HG03066 (cell line): ENCODE results near the gene HOXA7.

Experiments used
- ATAC-seq: cut with Tn5 transposase; IDR thresholded peaks from one replicate; pipeline ENCODE4 v1.9.1; 2021; ENCODE audit warnings: low read depth; ENCODE audit not compliant: unreplicated experiment

Gene HOXA7

DNA sequence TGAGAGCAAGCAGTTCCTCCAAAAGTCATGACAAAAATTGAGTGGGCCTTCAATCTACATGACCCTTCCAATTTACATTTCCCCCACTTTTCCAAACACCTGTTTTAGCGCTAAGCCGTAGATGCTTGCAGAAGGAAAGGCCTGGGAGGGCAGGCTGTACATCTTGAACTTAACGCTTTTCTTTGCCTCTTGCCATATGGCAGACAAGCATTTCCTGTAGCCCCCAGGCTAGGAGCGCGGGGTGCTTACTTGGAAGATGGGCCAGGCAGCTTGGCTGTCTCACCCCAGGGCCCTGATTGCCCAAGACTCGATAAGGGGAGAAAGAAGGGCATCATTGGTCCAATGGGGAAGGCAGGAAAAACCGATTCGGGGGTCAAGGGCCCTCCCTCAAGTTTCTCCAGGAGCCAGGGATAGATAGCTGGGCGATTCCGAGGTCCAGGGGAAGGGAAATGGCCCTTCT is 15.9 kb upstream of the HOXA7 start:
- ATAC-seq = no peak

DNA sequence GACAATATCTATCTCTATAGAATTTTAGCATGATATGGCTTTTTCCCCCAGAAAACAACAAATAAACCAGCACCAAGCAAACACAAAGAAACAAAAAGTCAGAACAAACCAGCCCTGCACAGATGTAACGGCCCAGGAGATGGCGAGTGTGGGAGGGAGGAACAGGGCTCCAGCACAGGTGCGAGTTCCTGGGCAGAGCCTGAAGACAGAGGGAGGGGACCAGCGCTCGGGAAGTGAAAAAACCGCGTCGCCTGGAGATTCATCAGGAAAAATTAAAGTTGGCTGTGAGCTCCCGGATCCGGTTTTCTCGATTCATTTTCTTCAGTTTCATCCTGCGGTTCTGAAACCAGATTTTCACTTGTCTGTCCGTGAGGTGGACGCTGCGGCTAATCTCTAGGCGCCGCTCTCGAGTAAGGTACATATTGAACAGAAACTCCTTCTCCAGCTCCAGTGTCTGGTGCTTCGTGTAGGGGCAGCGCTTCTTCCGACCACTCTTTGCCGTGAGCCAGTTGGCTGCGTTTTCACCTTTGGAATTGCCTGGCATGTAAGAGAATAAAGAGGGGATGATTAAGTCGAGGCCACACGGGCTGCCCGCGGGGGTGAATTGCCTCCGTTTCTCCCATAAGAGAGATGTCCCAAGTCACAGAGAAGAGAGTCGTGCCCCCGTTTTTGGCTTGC is 15.3 kb upstream of the HOXA7 start:
- no peak for ATAC-seq

DNA sequence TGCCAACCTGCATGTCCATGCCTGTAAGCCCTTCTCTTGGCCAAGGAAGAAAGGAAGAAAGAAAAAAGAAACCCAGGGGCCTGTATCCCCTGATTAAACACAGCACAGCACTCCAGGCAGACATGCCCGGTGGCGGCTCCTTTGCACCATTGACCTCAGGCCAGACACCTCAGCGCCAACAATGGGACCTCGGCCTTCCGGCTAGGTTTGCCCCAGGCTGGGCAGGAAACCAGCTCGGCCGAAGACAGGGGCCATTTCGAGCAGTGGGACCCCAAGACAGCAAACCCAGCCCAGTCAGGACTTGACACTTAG is 14.8 kb upstream of the HOXA7 start:
- ATAC-seq = no peak

- no peak for ATAC-seq
Observed at GRCh38 chr7:27170426-27171324, 14.2 kb upstream of the HOXA7 start.

DNA sequence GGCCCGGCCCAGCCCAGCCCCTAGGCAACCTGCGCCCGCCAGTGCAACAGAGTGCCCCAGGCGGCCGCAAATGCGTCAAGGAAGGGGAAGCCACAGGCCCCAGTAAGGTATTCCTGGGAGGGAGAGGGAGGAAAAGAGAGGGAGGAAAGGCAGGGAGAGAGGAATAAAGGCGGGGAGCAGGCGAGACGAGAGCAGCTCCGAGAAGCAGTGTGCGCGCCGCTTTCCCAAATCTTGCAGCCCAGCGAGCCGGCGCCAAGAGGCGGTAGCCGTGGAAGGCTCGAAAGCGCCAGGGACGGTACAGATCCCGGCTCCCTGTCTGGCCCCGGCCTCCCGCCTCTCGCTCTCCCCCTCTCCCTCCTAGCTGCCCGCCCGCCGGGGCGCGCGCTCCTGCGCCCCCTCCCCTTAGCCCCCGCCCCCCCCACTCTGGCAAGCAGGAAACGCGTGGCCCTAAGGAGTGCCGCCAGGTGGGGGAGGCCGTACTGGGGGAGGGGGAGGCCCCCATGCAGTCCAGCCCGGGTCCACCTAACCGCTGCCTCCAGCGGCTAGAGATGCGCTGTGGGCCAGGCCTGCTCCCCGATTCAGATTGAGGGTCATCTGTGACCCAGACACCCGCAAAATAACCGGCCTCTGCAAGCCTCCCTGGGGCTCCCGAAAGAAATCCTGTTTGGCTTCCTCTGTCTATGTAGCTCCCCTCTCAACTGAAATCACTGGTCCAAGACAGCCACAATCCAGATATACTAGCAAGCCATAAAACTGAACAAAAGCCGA is 13.4 kb upstream of the HOXA7 start:
- no peak for ATAC-seq

- ATAC-seq = no peak
Observed at GRCh38 chr7:27168265-27168947, 11.9 kb upstream of the HOXA7 start.

- no peak for ATAC-seq
Observed at GRCh38 chr7:27167916-27168264, 11.4 kb upstream of the HOXA7 start.

DNA sequence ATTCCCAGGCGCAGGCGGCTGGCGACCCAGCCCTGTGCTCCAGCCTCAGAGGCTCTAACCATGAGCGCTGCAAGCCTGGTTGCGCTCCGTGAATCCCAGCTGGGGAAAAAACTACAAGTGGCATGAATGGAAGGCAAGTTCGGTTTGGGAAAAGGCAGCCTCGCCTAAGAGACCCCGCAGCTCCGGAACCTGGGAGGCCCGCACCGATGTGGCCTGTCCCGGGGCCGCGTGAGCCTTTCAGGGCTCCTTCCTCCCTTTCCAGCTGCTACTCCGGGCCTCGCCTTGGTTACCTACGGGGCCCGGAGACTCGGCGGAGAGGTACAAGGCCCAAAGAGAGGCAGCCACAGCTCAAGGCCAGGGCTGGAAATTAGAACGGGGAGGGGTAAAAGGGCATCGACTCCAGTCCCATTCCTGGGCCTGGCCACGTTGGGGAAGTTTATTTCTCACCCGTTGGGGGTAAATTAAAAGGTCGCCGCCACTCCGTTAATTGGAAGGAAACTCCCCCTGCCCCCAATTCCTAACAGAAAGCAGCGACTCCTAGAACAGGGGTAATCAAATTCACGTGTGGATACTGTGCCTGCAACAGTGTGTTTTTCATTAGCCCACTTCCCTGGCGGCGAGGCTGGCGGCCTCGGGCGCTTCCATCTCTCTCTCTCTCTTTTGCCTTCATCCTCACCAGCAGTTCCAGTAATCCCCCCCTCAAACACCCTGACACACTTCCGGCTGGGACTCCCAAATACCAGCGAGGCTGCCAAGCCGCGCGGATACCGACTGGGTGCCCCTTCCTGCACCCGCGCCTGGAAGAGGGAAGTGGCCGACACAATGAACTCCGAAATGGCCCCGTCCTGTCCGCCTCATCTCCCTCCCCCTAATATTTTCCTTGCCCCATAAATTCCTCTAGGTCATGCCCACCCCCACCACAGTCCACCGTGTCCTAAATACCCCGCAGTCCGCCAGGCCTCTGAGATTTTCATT is 10.3 kb upstream of the HOXA7 start:
- ATAC-seq = no peak

DNA sequence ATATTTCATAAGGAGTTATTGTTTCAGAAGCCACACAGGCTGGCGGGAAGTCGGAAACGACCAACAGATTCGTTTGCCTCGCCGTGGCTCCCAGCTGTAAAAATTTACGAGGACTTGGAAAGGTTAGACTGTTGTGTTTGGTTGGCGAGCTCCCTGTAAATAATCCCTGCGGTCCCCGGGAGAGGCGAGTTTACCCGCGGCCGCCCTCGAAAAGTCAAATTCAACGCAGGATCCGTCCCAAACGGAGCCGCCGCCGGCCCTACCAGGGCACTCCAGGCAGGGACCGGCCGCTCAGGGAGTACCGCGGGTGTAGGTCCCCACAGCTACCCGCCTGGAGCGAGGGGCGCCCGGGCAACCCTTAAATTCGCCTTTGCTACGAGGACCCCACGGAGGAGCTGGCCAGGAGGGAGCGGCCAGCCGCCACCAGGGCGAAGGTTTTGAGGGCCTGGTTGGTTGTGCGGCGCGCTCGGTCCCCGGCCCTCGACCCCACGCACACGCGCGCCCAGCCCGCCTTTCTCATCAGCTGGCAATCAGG is 9.6 kb upstream of the HOXA7 start:
- no peak for ATAC-seq

- no peak for ATAC-seq
Observed at GRCh38 chr7:27165089-27165995, 8.9 kb upstream of the HOXA7 start, which contains the start of gene HOXA9. Gene HOXA9, minus strand, starts transcription at chr7:27165537. Its CDS starts 80 bp downstream, at chr7:27165457.

DNA sequence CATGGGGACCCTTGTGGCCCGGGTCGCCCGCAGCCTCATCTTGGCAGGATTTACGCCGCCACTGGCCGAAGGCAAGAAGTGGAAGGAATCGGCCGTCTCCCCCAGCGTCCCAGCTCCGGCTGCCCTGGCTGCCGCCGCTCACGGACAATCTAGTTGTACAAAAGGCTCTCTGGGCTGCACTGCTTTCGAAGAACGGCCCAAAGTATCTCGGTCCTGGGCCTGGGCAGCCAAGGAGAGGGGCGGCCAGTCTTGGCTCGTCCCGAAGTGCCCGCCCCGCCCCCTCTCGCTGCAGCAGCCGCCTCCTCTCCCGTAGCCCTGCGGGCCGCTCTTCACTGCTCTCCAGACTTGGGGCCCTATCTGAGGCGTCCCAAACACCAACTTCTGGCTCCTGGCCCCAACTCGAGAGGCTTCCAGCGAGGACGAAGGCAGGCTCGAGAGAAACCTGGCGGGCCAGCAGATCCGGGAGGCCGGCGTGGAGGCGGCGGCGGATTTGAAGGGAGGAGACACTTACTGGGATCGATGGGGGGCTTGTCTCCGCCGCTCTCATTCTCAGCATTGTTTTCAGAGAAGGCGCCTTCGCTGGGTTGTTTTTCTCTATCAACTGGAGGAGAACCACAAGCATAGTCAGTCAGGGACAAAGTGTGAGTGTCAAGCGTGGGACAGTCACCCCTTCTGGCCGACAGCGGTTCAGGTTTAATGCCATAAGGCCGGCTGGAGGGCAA is 8.1 kb upstream of the HOXA7 start:
- ATAC-seq = no peak

DNA sequence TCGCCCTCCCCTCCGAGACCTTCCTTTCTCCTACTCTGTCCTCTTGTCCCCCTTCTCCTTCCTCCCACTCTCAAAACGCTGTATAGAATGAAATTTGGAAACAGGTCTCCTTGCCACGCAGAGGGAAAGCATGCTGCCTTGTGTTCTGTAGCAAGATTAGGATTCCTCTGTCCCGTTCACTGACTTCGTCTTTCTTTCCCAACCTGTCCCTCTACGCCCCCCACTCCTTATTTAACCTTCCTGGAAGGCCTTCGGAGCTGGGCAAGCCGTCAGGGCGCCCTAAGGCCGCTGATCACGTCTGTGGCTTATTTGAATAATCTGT is 7.5 kb upstream of the HOXA7 start:
- ATAC-seq = no peak

DNA sequence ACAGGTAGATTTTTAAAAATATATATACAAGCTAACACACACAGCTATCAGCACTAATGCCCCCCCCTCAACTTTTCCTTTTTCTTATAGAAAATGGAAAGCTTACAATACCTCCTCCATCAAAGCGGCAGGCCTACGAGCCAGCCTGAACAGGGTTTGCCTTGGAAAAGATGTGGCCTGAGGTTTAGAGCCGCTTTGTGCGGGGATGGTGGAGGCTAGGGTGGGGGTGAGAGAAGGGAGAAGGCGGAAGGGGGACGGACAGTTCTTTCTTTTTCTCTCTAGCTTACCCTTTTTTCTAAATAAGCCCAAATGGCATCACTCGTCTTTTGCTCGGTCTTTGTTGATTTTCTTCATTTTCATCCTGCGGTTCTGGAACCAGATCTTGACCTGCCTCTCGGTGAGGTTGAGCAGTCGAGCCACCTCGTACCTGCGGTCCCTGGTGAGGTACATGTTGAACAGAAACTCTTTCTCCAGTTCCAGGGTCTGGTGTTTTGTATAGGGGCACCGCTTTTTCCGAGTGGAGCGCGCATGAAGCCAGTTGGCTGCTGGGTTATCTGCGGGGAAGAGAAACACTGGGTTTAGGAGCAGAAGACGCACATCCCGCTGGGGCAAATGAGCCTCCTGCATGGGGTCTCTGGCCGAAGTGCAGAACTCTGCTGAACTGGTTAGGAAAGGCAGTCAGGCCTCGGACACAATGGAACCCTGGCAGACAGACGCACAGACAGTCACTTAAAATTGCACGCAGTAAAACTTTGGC is 7.0 kb upstream of the HOXA7 start:
- no peak for ATAC-seq

GRCh38 chr7:27162561-27163287 is 6.2 kb upstream of the HOXA7 start:
- ATAC-seq = no peak

- ATAC-seq = no peak
Observed at GRCh38 chr7:27161721-27162560, 5.5 kb upstream of the HOXA7 start.
